ENCODE measurements around the gene PPFIBP2.

PPFIBP2 gene

GRCh38 chr11:7605186-7605943 lies 91.6 kb downstream of the PPFIBP2 start:
- DNase-seq, result no peak

GRCh38 chr11:7606496-7606895 lies 92.7 kb downstream of the PPFIBP2 start:
- no peak for DNase-seq

- no peak for DNase-seq
These were observed 95.2 kb downstream of the PPFIBP2 start for GRCh38 chr11:7609015-7609414.

- DNase-seq, result no peak
These were observed 95.7 kb downstream of the PPFIBP2 start for GRCh38 chr11:7609521-7609920.

GRCh38 chr11:7610393-7610792 lies 96.6 kb downstream of the PPFIBP2 start:
- DNase-seq, result no peak

- DNase-seq, result no peak
These were observed 97.6 kb downstream of the PPFIBP2 start for GRCh38 chr11:7611411-7611810.

- DNase-seq, result no peak
These were observed 98.4 kb downstream of the PPFIBP2 start for GRCh38 chr11:7612056-7612660.

- DNase-seq, result no peak
These were observed 99.0 kb downstream of the PPFIBP2 start for GRCh38 chr11:7612661-7613393.

- no peak for DNase-seq
These were observed 99.6 kb downstream of the PPFIBP2 start for GRCh38 chr11:7613394-7613720.

- DNase-seq, result no peak
These were observed 100.9 kb downstream of the PPFIBP2 start for GRCh38 chr11:7614656-7615055.

GRCh38 chr11:7617032-7617431 lies 103.2 kb downstream of the PPFIBP2 start:
- no peak for DNase-seq

- no peak for DNase-seq
These were observed 105.5 kb downstream of the PPFIBP2 start for GRCh38 chr11:7619322-7619721.

GRCh38 chr11:7621090-7621489 lies 107.3 kb downstream of the PPFIBP2 start:
- DNase-seq, result no peak

- no peak for DNase-seq
These were observed 107.8 kb downstream of the PPFIBP2 start for GRCh38 chr11:7621554-7621953.

GRCh38 chr11:7622721-7623120 lies 108.9 kb downstream of the PPFIBP2 start:
- DNase-seq, result no peak

- DNase-seq, result no peak
These were observed 114.9 kb downstream of the PPFIBP2 start for GRCh38 chr11:7628660-7629059.

- DNase-seq, result no peak
These were observed 116.2 kb downstream of the PPFIBP2 start for GRCh38 chr11:7630002-7630401.

GRCh38 chr11:7632211-7632610 lies 118.4 kb downstream of the PPFIBP2 start:
- DNase-seq, result no peak

GRCh38 chr11:7635137-7635536 lies 121.3 kb downstream of the PPFIBP2 start:
- DNase-seq, result no peak

GRCh38 chr11:7635708-7636107 lies 121.9 kb downstream of the PPFIBP2 start:
- no peak for DNase-seq

GRCh38 chr11:7636350-7636749 lies 122.6 kb downstream of the PPFIBP2 start:
- no peak for DNase-seq

GRCh38 chr11:7637447-7638157 lies 123.8 kb downstream of the PPFIBP2 start:
- DNase-seq, result no peak

Measured in activated T-cell treated with anti-CD3 and anti-CD28 coated beads, Interleukin-2, amount 50 U/mL, for 48 hours (primary cell).